Neutrophil (primary cell): Measurements from ENCODE around the gene IL1A.

Source experiments
- H3K27ac ChIP-seq: fragments of 200-600 bp; sonication (generic); 2 replicates; pipeline ENCODE4 v1.5.1; 2016; ENCODE audit warnings: mild to moderate bottlenecking, moderate library complexity
- H3K27me3 ChIP-seq: fragments of 200-600 bp; sonication (generic); 2 replicates; pipeline ENCODE4 v1.6.0; 2016; ENCODE audit warnings: mild to moderate bottlenecking
- H3K36me3 ChIP-seq: fragments of 200-600 bp; sonication (generic); 2 replicates; pipeline ENCODE4 v1.5.1; 2017
- H3K4me1 ChIP-seq, 2 experiments: fragments of 200-600 bp in 1 of 2; sonication (generic) in 1 of 2; 1 replicate in 1 of 2; 2 replicates in 1 of 2; pipeline versions ENCODE4 v1.5.1 to v1.6.1; 2013 to 2016; ENCODE audit warnings: low read depth in 1 of 2, low read length in 1 of 2, mild to moderate bottlenecking in 1 of 2, moderate library complexity in 1 of 2; ENCODE audit not compliant: control insufficient read depth in 1 of 2, insufficient read depth in 1 of 2
- H3K4me3 ChIP-seq, 2 experiments: fragments of 200-600 bp in 1 of 2; sonication (generic) in 1 of 2; 1 replicate in 1 of 2; 2 replicates in 1 of 2; pipeline ENCODE4 v1.5.1; 2013 to 2016; ENCODE audit warnings: low read depth in 1 of 2, low read length in 1 of 2, mild to moderate bottlenecking in 1 of 2, moderate library complexity in 1 of 2
- H3K9me3 ChIP-seq: fragments of 200-600 bp; sonication (generic); 2 replicates; pipeline ENCODE4 v1.5.1; 2016
- TF ChIP-seq, protein P1 (sequence below): fragments of 200-600 bp; sonication (generic); IDR thresholded peaks from 2 replicates; pipeline ENCODE4 v1.5.1; 2016; ENCODE audit warnings: antibody characterized with exemption

The IL1A gene

GRCh38 chr2:112821142-112821541 lies 36.8 kb upstream of the IL1A start:
- H3K4me3 ChIP-seq = no peak overlapping the region

DNA sequence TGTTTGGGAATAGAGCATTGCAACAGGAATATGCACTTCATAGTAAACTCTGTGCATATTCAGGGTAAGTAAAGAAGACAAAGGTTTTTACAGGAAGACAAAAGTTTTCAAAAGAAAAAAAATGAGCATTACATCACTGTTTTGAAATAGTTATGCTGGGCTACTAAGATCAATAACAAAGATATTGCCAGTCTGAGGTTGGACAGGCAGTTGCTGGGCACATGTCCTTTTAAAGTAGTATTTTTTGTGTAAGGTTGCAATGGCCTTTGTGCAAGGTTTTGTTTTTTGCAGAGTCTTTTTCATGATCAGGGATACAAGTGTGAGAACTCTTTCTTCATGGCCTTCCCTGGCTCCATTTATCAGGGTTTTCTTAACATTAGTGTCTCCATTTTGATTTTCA lies 36.0 kb upstream of the IL1A start:
- no peak overlapping the region for H3K4me3 ChIP-seq
- TF ChIP-seq, protein P1, sequence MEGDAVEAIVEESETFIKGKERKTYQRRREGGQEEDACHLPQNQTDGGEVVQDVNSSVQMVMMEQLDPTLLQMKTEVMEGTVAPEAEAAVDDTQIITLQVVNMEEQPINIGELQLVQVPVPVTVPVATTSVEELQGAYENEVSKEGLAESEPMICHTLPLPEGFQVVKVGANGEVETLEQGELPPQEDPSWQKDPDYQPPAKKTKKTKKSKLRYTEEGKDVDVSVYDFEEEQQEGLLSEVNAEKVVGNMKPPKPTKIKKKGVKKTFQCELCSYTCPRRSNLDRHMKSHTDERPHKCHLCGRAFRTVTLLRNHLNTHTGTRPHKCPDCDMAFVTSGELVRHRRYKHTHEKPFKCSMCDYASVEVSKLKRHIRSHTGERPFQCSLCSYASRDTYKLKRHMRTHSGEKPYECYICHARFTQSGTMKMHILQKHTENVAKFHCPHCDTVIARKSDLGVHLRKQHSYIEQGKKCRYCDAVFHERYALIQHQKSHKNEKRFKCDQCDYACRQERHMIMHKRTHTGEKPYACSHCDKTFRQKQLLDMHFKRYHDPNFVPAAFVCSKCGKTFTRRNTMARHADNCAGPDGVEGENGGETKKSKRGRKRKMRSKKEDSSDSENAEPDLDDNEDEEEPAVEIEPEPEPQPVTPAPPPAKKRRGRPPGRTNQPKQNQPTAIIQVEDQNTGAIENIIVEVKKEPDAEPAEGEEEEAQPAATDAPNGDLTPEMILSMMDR = no peak
- peaks cover 0 to 10% of the 10 kb centered on the region in 2 experiments for H3K4me1 ChIP-seq
- H3K27ac ChIP-seq = no peak overlapping the region
- H3K36me3 ChIP-seq = no peaks in the 10 kb centered on the region
- H3K9me3 ChIP-seq = no peaks in the 10 kb centered on the region
- H3K27me3 ChIP-seq = no peaks in the 10 kb centered on the region

More at GRCh38 chr2:112821142-112821541, 36.8 kb upstream of the IL1A start:
- Histone ChIP-seq H3K4me1 (peaks cover 0 to 10% of the 10 kb centered on the region in 2 experiments), H3K27me3 (no peaks in the 10 kb centered on the region), H3K36me3 (no peaks in the 10 kb centered on the region), H3K27ac (no peak overlapping the region), H3K9me3 (no peaks in the 10 kb centered on the region)
- TF ChIP-seq, protein P1 = no peak

DNA sequence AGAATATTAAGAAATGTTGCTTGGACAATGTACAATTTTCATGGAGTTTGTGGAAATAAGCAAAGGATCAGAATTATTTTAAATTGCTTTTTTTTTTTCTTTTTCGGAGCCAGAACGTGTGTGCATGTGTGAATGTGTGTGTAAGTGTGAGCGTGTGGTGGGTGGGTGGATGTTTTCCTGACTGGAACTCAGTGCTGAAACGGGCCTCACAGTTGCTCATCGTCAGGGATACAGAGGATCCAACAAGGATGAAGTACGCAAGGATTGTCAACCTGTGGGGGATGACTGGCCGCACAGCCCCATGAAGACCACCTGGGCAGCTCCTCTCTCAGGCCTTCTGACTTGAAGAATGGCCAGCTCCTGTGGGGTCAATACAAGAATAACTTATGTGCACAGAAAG lies 34.8 kb upstream of the IL1A start:
- Histone ChIP-seq H3K27ac (no peak overlapping the region), H3K27me3 (no peaks in the 10 kb centered on the region), H3K9me3 (no peaks in the 10 kb centered on the region), H3K4me3 (no peak overlapping the region), H3K4me1 (peaks cover 0 to 10% of the 10 kb centered on the region in 2 experiments), H3K36me3 (no peaks in the 10 kb centered on the region)
- TF ChIP-seq, protein P1 = no peak

DNA sequence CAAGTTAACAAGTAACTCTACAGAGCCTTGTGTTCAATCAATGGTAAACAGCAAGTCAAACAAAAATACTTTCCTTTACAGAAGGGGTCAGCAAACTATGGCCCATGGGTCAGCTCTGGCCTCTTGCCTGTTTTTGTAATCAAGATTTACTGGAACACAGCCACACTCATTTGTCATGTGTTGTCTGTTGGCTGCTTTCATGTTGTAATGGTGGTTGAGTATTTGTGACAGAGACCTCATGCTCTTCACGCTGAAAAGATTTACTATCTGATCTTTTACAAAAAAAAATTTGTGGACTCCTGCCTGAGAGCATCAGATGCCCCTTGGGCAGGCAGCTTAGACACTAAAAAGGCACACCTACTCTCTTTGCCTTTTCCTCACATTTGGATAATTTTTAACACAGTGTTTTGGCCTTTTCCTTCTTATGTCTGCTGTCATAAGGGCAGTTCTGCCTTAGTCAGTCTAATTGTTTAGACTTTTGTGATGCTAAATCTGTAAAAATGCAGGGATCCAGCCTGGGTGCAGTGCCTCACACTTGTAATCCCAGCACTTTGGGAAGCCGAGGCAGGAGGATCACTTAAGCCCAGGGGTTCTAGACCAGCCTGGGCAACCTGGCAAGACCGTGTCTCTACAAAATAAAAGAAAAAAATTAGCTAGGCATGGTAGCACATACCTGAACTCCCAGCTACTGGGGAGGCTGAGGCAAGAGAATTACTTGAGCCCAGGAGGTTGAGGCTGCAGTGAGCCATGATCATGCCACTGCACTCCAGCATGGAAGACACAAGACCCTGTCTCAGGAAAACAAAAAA lies 34.0 kb upstream of the IL1A start:
- TF ChIP-seq, protein P1 = no peak
- Histone ChIP-seq H3K27me3 (no peaks in the 10 kb centered on the region), H3K9me3 (no peaks in the 10 kb centered on the region), H3K4me1 (peaks cover 0 to 10% of the 10 kb centered on the region in 2 experiments), H3K27ac (no peak overlapping the region), H3K36me3 (no peaks in the 10 kb centered on the region), H3K4me3 (no peak overlapping the region)

GRCh38 chr2:112817082-112817689 lies 32.9 kb upstream of the IL1A start:
- Histone ChIP-seq H3K36me3 (no peaks in the 10 kb centered on the region), H3K4me3 (no peak overlapping the region), H3K27me3 (no peaks in the 10 kb centered on the region), H3K9me3 (no peaks in the 10 kb centered on the region), H3K27ac (no peak overlapping the region), H3K4me1 (peaks cover 0 to 8% of the 10 kb centered on the region in 2 experiments)
- TF ChIP-seq, protein P1 = no peak
